Activated naive CD4-positive, alpha-beta T cell treated with anti-CD3 and anti-CD28 coated beads for 36 hours (primary cell): Measurements from ENCODE around the gene EPC2. TPM values are rescaled to one million over a fixed set of nuclear protein-coding genes. Genes with fewer than 3 reads are reported as not detected.

ENCODE experiments used
- CTCF ChIA-PET: fragments of 350-600 bp; sonication (Branson Sonifier 250); formaldehyde crosslinking; loops from one replicate; lab custom pipeline; 2021; ENCODE audit warnings: antibody characterized with exemption; lab: Charles Lee
- DNase-seq: peaks from one replicate; pipeline ENCODE4 v3.0.0-alpha.2; 2020
- H3K27ac Mint-ChIP-seq: one replicate; pipeline ENCODE4 v1.8.0; 2021; ENCODE audit warnings: mild to moderate bottlenecking, mixed read lengths
- H3K27me3 Mint-ChIP-seq: one replicate; pipeline ENCODE4 v1.8.0; 2021; ENCODE audit warnings: low read depth, mixed read lengths
- H3K36me3 Mint-ChIP-seq: one replicate; pipeline ENCODE4 v1.8.0; 2021; ENCODE audit warnings: low read depth, mixed read lengths
- H3K4me1 Mint-ChIP-seq: one replicate; pipeline ENCODE4 v1.8.0; 2021; ENCODE audit warnings: low read depth, mixed read lengths
- H3K4me3 Mint-ChIP-seq: one replicate; pipeline ENCODE4 v1.8.0; 2021; ENCODE audit warnings: mild to moderate bottlenecking, moderate library complexity, mixed read lengths
- H3K9me3 Mint-ChIP-seq: one replicate; pipeline ENCODE4 v1.8.0; 2021; ENCODE audit warnings: mixed read lengths
- intact Hi-C: fragments of 100-400 bp; cut with micrococcal nuclease; formaldehyde crosslinking; loops from one replicate; pipeline ENCODE4 v1.15.1; 2023
- total RNA-seq, 2 experiments: library from RNA; stranded (reverse); gene quantifications; one replicate each; pipeline ENCODE4 v1.2.3, GENCODE V29; 2021

The EPC2 gene
- total RNA-seq, 2 experiments from 2014 or later: 22.8 to 24.0 TPM

GRCh38 chr2:148819019-148819585, 174.6 kb downstream of the EPC2 start:
- Mint-ChIP-seq H3K4me1 (no peaks in the 10 kb centered on the region), H3K36me3 (no peaks in the 10 kb centered on the region)

DNA sequence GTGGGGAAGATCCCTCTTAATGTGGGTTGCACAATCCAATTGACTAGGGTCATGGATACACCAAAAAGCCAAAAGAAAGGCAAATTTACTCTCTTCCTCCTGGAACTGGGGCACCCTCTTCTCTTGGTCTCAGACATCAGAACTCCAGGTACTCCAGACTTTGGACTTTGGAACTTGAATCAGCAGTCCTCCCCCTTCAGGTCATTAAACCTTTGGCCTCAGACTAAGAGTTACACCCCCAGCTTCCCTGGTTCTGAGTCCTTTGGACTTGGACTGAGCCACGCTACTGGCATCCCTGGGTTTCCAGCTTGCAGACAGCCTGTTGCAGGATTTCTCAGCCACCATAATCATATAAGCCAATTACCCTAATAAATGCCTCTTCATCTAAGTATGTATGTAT, 179.6 kb downstream of the EPC2 start:
- no peak for DNase-seq
- no peaks in the 10 kb centered on the region for H3K9me3 Mint-ChIP-seq
- H3K27ac Mint-ChIP-seq: no peak overlapping the region
- H3K4me1 Mint-ChIP-seq: no peaks in the 10 kb centered on the region
- intact Hi-C loops: no loop called here
- no peak overlapping the region for H3K4me3 Mint-ChIP-seq
- H3K27me3 Mint-ChIP-seq: peaks cover 3% of the 10 kb centered on the region
- H3K36me3 Mint-ChIP-seq: no peaks in the 10 kb centered on the region
- CTCF ChIA-PET: no interaction called here

More at GRCh38 chr2:148819019-148819585, 174.6 kb downstream of the EPC2 start:
- Mint-ChIP-seq H3K27me3 (peaks cover 12% of the 10 kb centered on the region), H3K9me3 (no peaks in the 10 kb centered on the region), H3K27ac (no peak overlapping the region), H3K4me3 (no peak overlapping the region)
- CTCF ChIA-PET: no interaction called here
- intact Hi-C loops: no loop called here
- DNase-seq: no peak

DNA sequence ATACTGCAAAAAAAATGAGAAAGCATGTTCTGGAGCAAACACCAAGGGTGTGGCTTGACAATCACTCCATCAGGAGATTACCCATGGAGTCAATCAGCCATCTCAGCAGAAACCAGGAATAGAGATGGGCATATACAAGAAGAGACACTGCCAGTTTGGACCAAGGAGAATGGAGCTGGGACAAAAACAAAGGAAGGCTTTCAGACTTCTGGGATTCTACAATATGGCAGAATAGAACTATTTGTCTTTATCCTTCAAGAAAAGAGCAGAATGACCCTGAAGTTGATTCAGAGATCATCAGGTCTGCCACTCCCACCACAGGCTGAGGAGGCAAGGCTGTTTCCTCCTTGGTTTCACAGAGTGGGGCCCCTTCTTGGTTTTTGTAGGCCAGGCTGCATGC, 182.2 kb downstream of the EPC2 start:
- no peaks in the 10 kb centered on the region for H3K36me3 Mint-ChIP-seq
- no peak overlapping the region for H3K27ac Mint-ChIP-seq
- intact Hi-C loops: no loop called here
- H3K9me3 Mint-ChIP-seq: no peaks in the 10 kb centered on the region
- no peak for DNase-seq
- no peak overlapping the region for H3K4me3 Mint-ChIP-seq
- H3K4me1 Mint-ChIP-seq: no peaks in the 10 kb centered on the region
- H3K27me3 Mint-ChIP-seq: peaks cover 2% of the 10 kb centered on the region
- CTCF ChIA-PET: no interaction called here

DNA sequence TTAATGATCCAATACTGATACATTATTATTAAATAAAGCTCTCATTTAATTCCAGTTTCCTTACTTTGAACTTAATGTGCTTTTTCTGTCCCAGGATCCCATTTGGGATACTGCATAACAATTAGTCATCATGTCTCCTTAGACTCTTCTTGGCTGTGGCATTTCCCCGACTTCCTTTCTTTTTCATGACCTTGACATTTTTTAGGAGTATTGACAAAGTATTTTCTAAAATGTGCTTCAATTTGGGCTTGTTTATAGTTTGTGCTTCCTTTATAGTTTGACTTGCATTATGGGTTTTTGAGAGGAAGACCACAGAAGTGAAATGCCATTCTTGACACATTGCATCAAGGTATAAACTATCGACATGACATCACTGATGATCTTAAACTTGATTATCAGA, 184.4 kb downstream of the EPC2 start:
- H3K27me3 Mint-ChIP-seq: peaks cover 1% of the 10 kb centered on the region
- no peak for DNase-seq
- no peaks in the 10 kb centered on the region for H3K9me3 Mint-ChIP-seq
- H3K4me3 Mint-ChIP-seq: no peak overlapping the region
- no peak overlapping the region for H3K27ac Mint-ChIP-seq
- intact Hi-C loops: no loop called here
- CTCF ChIA-PET: no interaction called here
- H3K36me3 Mint-ChIP-seq: no peaks in the 10 kb centered on the region
- H3K4me1 Mint-ChIP-seq: no peaks in the 10 kb centered on the region

- CTCF ChIA-PET: no interaction called here
- no peaks in the 10 kb centered on the region for H3K9me3 Mint-ChIP-seq
- no peak overlapping the region for H3K4me3 Mint-ChIP-seq
- no peaks in the 10 kb centered on the region for H3K27me3 Mint-ChIP-seq
- intact Hi-C loops: no loop called here
- no peak overlapping the region for H3K27ac Mint-ChIP-seq
- no peaks in the 10 kb centered on the region for H3K36me3 Mint-ChIP-seq
- no peak for DNase-seq
- no peaks in the 10 kb centered on the region for H3K4me1 Mint-ChIP-seq
Observed at GRCh38 chr2:148829618-148830017, 185.1 kb downstream of the EPC2 start.

DNA sequence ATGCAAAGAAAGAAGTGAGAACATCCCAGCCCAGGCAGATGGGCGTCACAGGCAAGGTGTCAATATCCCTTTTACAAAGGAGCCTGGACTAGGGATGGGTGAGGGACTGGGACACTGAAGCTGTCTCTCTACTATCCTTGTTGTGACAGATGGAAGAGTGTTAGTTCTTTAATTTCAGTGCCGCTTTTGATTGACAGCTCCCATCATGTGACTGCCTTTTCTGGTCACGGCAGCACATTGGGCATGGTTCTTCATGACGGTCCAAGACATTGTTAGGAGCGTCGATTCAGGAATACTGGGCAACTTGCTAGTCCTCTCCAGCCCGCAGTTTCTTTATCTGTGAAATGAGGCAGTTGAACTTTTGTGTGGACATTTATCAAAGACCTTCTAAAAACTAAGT, 188.1 kb downstream of the EPC2 start:
- Mint-ChIP-seq H3K9me3 (no peaks in the 10 kb centered on the region), H3K4me3 (no peak overlapping the region), H3K27ac (no peak overlapping the region), H3K4me1 (no peaks in the 10 kb centered on the region), H3K36me3 (no peaks in the 10 kb centered on the region), H3K27me3 (peaks cover 2% of the 10 kb centered on the region)
- DNase-seq: no peak
- intact Hi-C loops: no loop called here
- CTCF ChIA-PET: no interaction called here

Other genes starting within 250 kb of the EPC2 start
- gene KIF5C, start 230.5 kb downstream of the EPC2 start, total RNA-seq: 10 to 100 TPM; 18.6 to 24.5 TPM